PC-9 (cell line): ENCODE results near the gene KCNA5. TPM values are rescaled to one million over a fixed set of nuclear protein-coding genes. Genes with fewer than 3 reads are reported as not detected.

Experiments used
- BruUV-seq: library from RNA; stranded (reverse); fragments of 400-500 nt; replicated peaks from 2 replicates; lab custom pipeline; 2021; lab: Mats Ljungman, UMichigan
- CTCF ChIA-PET: fragments of 300-600 bp; sonication (Branson Sonifier 250); formaldehyde crosslinking; loops from one replicate; lab custom pipeline; 2022; ENCODE audit warnings: antibody characterized with exemption; lab: Charles Lee
- POLR2A ChIA-PET: fragments of 300-600 bp; sonication (Branson Sonifier 250); formaldehyde crosslinking; loops from one replicate; lab custom pipeline; 2022; ENCODE audit warnings: antibody characterized with exemption; ENCODE audit not compliant: unreplicated experiment; lab: Charles Lee
- DNase-seq, 2 experiments: peaks; one replicate each; pipeline versions ENCODE4 v3.0.0 to v3.0.0-alpha.2; 2015 to 2022; ENCODE audit warnings: mixed read lengths in 1 of 2
- H2AFZ ChIP-seq: fragments of 200-600 bp; sonication (generic); 2 replicates; pipeline ENCODE4 v1.8.1; 2017; ENCODE audit warnings: antibody characterized with exemption
- H3F3A ChIP-seq: fragments of 200-600 bp; sonication (generic); 2 replicates; pipeline ENCODE4 v1.8.1; 2017; ENCODE audit warnings: antibody characterized with exemption, mild to moderate bottlenecking, low read depth; ENCODE audit not compliant: insufficient read depth
- H3K27ac ChIP-seq: fragments of 200-600 bp; sonication (generic); 2 replicates; pipeline ENCODE4 v1.6.1; 2016; ENCODE audit warnings: mixed run types
- H3K27me3 ChIP-seq: fragments of 200-600 bp; sonication (generic); 2 replicates; pipeline ENCODE4 v1.6.1; 2016; ENCODE audit warnings: low read depth, mixed run types; ENCODE audit not compliant: insufficient read depth
- H3K36me3 ChIP-seq: fragments of 200-600 bp; sonication (generic); 2 replicates; pipeline ENCODE4 v1.6.1; 2016; ENCODE audit warnings: low read depth, mixed run types
- H3K4me1 ChIP-seq: fragments of 200-600 bp; sonication (generic); replicated peaks from 2 replicates; pipeline ENCODE4 v1.6.1; 2016; ENCODE audit warnings: mixed run types; ENCODE audit not compliant: insufficient read depth
- H3K4me2 ChIP-seq: fragments of 200-600 bp; sonication (generic); 2 replicates; pipeline ENCODE4 v1.6.1; 2017; ENCODE audit warnings: mixed run types
- H3K4me3 ChIP-seq: fragments of 200-600 bp; sonication (generic); 2 replicates; pipeline ENCODE4 v1.6.1; 2016; ENCODE audit warnings: mixed run types
- H3K79me2 ChIP-seq: fragments of 200-600 bp; sonication (generic); 2 replicates; pipeline ENCODE4 v1.6.1; 2017; ENCODE audit warnings: low read depth, mixed run types
- H3K9me2 ChIP-seq: fragments of 200-600 bp; sonication (generic); 2 replicates; pipeline ENCODE4 v1.8.1; 2017; ENCODE audit warnings: mild to moderate bottlenecking; ENCODE audit not compliant: insufficient read depth
- H3K9me3 ChIP-seq: fragments of 200-600 bp; sonication (generic); 2 replicates; pipeline ENCODE4 v1.8.1; 2016; ENCODE audit warnings: low read depth; ENCODE audit not compliant: insufficient read depth
- H4K20me1 ChIP-seq: fragments of 200-600 bp; sonication (generic); 2 replicates; pipeline ENCODE4 v1.8.1; 2017; ENCODE audit not compliant: insufficient read depth
- CTCF ChIP-seq: fragments of 200-600 bp; sonication (generic); conservative IDR thresholded peaks from 2 replicates; pipeline ENCODE4 v1.6.1; 2017; ENCODE audit warnings: mixed run types, antibody characterized with exemption, mild to moderate bottlenecking, moderate library complexity
- EZH2 ChIP-seq: fragments of 200-600 bp; sonication (generic); IDR thresholded peaks from 2 replicates; pipeline ENCODE4 v1.8.0; 2017; ENCODE audit warnings: antibody characterized with exemption, low read depth
- intact Hi-C: fragments of 100-400 bp; cut with micrococcal nuclease; formaldehyde crosslinking; loops from one replicate; pipeline ENCODE4 v1.10.0; 2022; ENCODE audit not compliant: unreplicated experiment
- total RNA-seq: library from RNA; stranded (reverse); gene quantifications from 2 replicates; pipeline ENCODE4 v1.2.3, GENCODE V29; 2021

KCNA5 gene
- total RNA-seq, 1 experiment from 2014 or later, result not detected

GRCh38 chr12:5068126-5068525 is 24.4 kb downstream of the KCNA5 start:
- Histone ChIP-seq H3K4me2 (no peak overlapping the region), H3K9me2 (no peaks in the 10 kb centered on the region), H2AFZ (no peak overlapping the region), H3F3A (no peaks in the 10 kb centered on the region), H3K4me1 (no peaks in the 10 kb centered on the region), H3K27ac (no peak overlapping the region), H4K20me1 (no peaks in the 10 kb centered on the region), H3K9me3 (no peaks in the 10 kb centered on the region), H3K36me3 (no peaks in the 10 kb centered on the region), H3K27me3 (peaks cover 91% of the 10 kb centered on the region), H3K79me2 (no peaks in the 10 kb centered on the region), H3K4me3 (no peak overlapping the region)
- ChIA-PET POLR2A (no interaction called here), CTCF (no interaction called here)
- intact Hi-C loops, result no loop called here
- TF ChIP-seq CTCF (no peak), EZH2 (no peak)
- no TSS peak for BruUV-seq
- DNase-seq, result no peak

- no peak overlapping the region for H3K4me2 ChIP-seq
- H3K9me2 ChIP-seq, result no peaks in the 10 kb centered on the region
- ChIA-PET POLR2A (no interaction called here), CTCF (no interaction called here)
- no peak for DNase-seq
- H3F3A ChIP-seq, result no peaks in the 10 kb centered on the region
- no peaks in the 10 kb centered on the region for H3K9me3 ChIP-seq
- H3K27ac ChIP-seq, result no peak overlapping the region
- H3K4me1 ChIP-seq, result no peaks in the 10 kb centered on the region
- H3K27me3 ChIP-seq, result peaks cover 91% of the 10 kb centered on the region
- TF ChIP-seq CTCF (no peak), EZH2 (no peak)
- H3K79me2 ChIP-seq, result no peaks in the 10 kb centered on the region
- intact Hi-C loops, result no loop called here
- no peaks in the 10 kb centered on the region for H4K20me1 ChIP-seq
- H2AFZ ChIP-seq, result no peak overlapping the region
- no peak overlapping the region for H3K4me3 ChIP-seq
- no TSS peak for BruUV-seq
- no peaks in the 10 kb centered on the region for H3K36me3 ChIP-seq
These were observed 24.9 kb downstream of the KCNA5 start for GRCh38 chr12:5068619-5069018.

- Histone ChIP-seq H3K27ac (no peak overlapping the region), H3K4me1 (no peaks in the 10 kb centered on the region), H2AFZ (no peak overlapping the region), H3K4me2 (no peak overlapping the region), H3K79me2 (no peaks in the 10 kb centered on the region), H3K36me3 (no peaks in the 10 kb centered on the region), H3K9me3 (no peaks in the 10 kb centered on the region), H4K20me1 (no peaks in the 10 kb centered on the region), H3K4me3 (no peak overlapping the region), H3F3A (no peaks in the 10 kb centered on the region), H3K9me2 (no peaks in the 10 kb centered on the region), H3K27me3 (peaks cover 91% of the 10 kb centered on the region)
- BruUV-seq, result no TSS peak
- intact Hi-C loops, result no loop called here
- ChIA-PET POLR2A (no interaction called here), CTCF (no interaction called here)
- no peak for DNase-seq
- no peak for TF ChIP-seq CTCF
- no peak for TF ChIP-seq EZH2
These were observed 26.4 kb downstream of the KCNA5 start for GRCh38 chr12:5070090-5070489.
